Activated CD4-positive, alpha-beta T cell treated with anti-CD3 and anti-CD28 coated beads, Interleukin-2, amount 10 ng/mL, durations not matched to agents 7 days and 5 days (primary cell): ENCODE measurements around the gene ACYP2. TPM values are rescaled to one million over a fixed set of nuclear protein-coding genes. Genes with fewer than 3 reads are reported as not detected.

Source experiments
- CTCF ChIA-PET: fragments of 350-600 bp; sonication (Branson Sonifier 250); formaldehyde crosslinking; loops from one replicate; lab custom pipeline; 2021; ENCODE audit warnings: antibody characterized with exemption; lab: Charles Lee
- POLR2A ChIA-PET: fragments of 350-600 bp; sonication (Branson Sonifier 250); formaldehyde crosslinking; loops from one replicate; lab custom pipeline; 2021; ENCODE audit warnings: antibody characterized with exemption; lab: Charles Lee
- DNase-seq: peaks from one replicate; pipeline ENCODE4 v3.0.0-alpha.2; 2020
- H3K27ac Mint-ChIP-seq: one replicate; pipeline ENCODE4 v1.8.0; 2021; ENCODE audit warnings: mild to moderate bottlenecking, moderate library complexity, mixed read lengths
- H3K27me3 Mint-ChIP-seq: one replicate; pipeline ENCODE4 v1.8.0; 2021; ENCODE audit warnings: mixed read lengths
- H3K36me3 Mint-ChIP-seq: one replicate; pipeline ENCODE4 v1.8.0; 2021; ENCODE audit warnings: low read depth, mixed read lengths
- H3K4me1 Mint-ChIP-seq: one replicate; pipeline ENCODE4 v1.8.0; 2021; ENCODE audit warnings: mixed read lengths
- H3K4me3 Mint-ChIP-seq: one replicate; pipeline ENCODE4 v1.8.0; 2021; ENCODE audit warnings: mild to moderate bottlenecking, moderate library complexity, mixed read lengths
- H3K9me3 Mint-ChIP-seq: one replicate; pipeline ENCODE4 v1.8.0; 2021; ENCODE audit warnings: mixed read lengths
- total RNA-seq, 2 experiments: library from RNA; stranded (reverse); gene quantifications; one replicate each; pipeline ENCODE4 v1.2.3, GENCODE V29; 2021

The ACYP2 gene
- total RNA-seq, 2 experiments from 2014 or later: 12.9 to 13.1 TPM

- ChIA-PET CTCF (no interaction called here), POLR2A (no interaction called here)
- no peak for DNase-seq
- Mint-ChIP-seq H3K36me3 (no peaks in the 10 kb centered on the region), H3K27me3 (no peaks in the 10 kb centered on the region), H3K4me3 (no peak overlapping the region), H3K27ac (no peak overlapping the region), H3K4me1 (no peaks in the 10 kb centered on the region), H3K9me3 (peaks cover 12% of the 10 kb centered on the region)
Measured at GRCh38 chr2:54212456-54212855, 97.0 kb downstream of the ACYP2 start.

GRCh38 chr2:54213082-54213481, 97.7 kb downstream of the ACYP2 start:
- Mint-ChIP-seq H3K36me3 (no peaks in the 10 kb centered on the region), H3K4me3 (no peak overlapping the region), H3K4me1 (no peaks in the 10 kb centered on the region), H3K9me3 (peaks cover 12% of the 10 kb centered on the region), H3K27me3 (no peaks in the 10 kb centered on the region), H3K27ac (no peak overlapping the region)
- ChIA-PET CTCF (no interaction called here), POLR2A (no interaction called here)
- DNase-seq: no peak

- CTCF ChIA-PET: no interaction called here
- POLR2A ChIA-PET: no interaction called here
- peaks cover 7% of the 10 kb centered on the region for H3K4me1 Mint-ChIP-seq
Measured at GRCh38 chr2:54224997-54225396, 109.6 kb downstream of the ACYP2 start.

GRCh38 chr2:54226260-54226659, 110.8 kb downstream of the ACYP2 start:
- no peaks in the 10 kb centered on the region for H3K27me3 Mint-ChIP-seq
- DNase-seq: no peak
- POLR2A ChIA-PET: no interaction called here
- H3K4me3 Mint-ChIP-seq: no peak overlapping the region
- no peaks in the 10 kb centered on the region for H3K9me3 Mint-ChIP-seq
- no peak overlapping the region for H3K27ac Mint-ChIP-seq
- CTCF ChIA-PET: no interaction called here
- H3K4me1 Mint-ChIP-seq: peaks cover 7% of the 10 kb centered on the region
- peaks cover 1% of the 10 kb centered on the region for H3K36me3 Mint-ChIP-seq

More at GRCh38 chr2:54224997-54225396, 109.6 kb downstream of the ACYP2 start:
- no peak for DNase-seq
- H3K27me3 Mint-ChIP-seq: no peaks in the 10 kb centered on the region
- H3K36me3 Mint-ChIP-seq: no peaks in the 10 kb centered on the region
- no peak overlapping the region for H3K4me3 Mint-ChIP-seq
- no peaks in the 10 kb centered on the region for H3K9me3 Mint-ChIP-seq
- no peak overlapping the region for H3K27ac Mint-ChIP-seq

- peaks cover 7% of the 10 kb centered on the region for H3K4me1 Mint-ChIP-seq
- peaks cover 6% of the 10 kb centered on the region for H3K9me3 Mint-ChIP-seq
- H3K4me3 Mint-ChIP-seq: no peak overlapping the region
- CTCF ChIA-PET: no interaction called here
- H3K27ac Mint-ChIP-seq: no peak overlapping the region
- no peak for DNase-seq
- POLR2A ChIA-PET: no interaction called here
- peaks cover 1% of the 10 kb centered on the region for H3K36me3 Mint-ChIP-seq
- H3K27me3 Mint-ChIP-seq: no peaks in the 10 kb centered on the region
Measured at GRCh38 chr2:54227798-54228197, 112.4 kb downstream of the ACYP2 start.

GRCh38 chr2:54228945-54229344, 113.5 kb downstream of the ACYP2 start:
- Mint-ChIP-seq H3K9me3 (peaks cover 6% of the 10 kb centered on the region), H3K4me1 (peaks cover 7% of the 10 kb centered on the region), H3K27ac (no peak overlapping the region), H3K4me3 (no peak overlapping the region), H3K27me3 (no peaks in the 10 kb centered on the region), H3K36me3 (peaks cover 1% of the 10 kb centered on the region)
- ChIA-PET POLR2A (no interaction called here), CTCF (no interaction called here)
- no peak for DNase-seq

GRCh38 chr2:54233832-54234649, 118.6 kb downstream of the ACYP2 start:
- ChIA-PET POLR2A (no interaction called here), CTCF (interaction anchor here (0.6 kb wide), 1 partner anchor 491 kb away, joined by 3 read pairs; no protein-coding TSS in a partner anchor)
- Mint-ChIP-seq H3K27me3 (no peaks in the 10 kb centered on the region), H3K27ac (no peak overlapping the region), H3K9me3 (peaks cover 17% of the 10 kb centered on the region), H3K4me1 (peaks cover under 1% of the 10 kb centered on the region), H3K4me3 (no peak overlapping the region), H3K36me3 (peaks cover 1% of the 10 kb centered on the region)
- no peak for DNase-seq

- ChIA-PET CTCF (no interaction called here), POLR2A (no interaction called here)
- no peak overlapping the region for H3K27ac Mint-ChIP-seq
- H3K36me3 Mint-ChIP-seq: no peaks in the 10 kb centered on the region
- H3K4me3 Mint-ChIP-seq: no peak overlapping the region
- DNase-seq: no peak
- H3K4me1 Mint-ChIP-seq: no peaks in the 10 kb centered on the region
- H3K27me3 Mint-ChIP-seq: no peaks in the 10 kb centered on the region
- peaks cover 13% of the 10 kb centered on the region for H3K9me3 Mint-ChIP-seq
Measured at GRCh38 chr2:54237428-54237827, 122.0 kb downstream of the ACYP2 start.

- CTCF ChIA-PET: interaction anchor here (1.1 kb wide), 1 partner anchor 10 kb away, joined by 3 read pairs; no protein-coding TSS in a partner anchor
- Mint-ChIP-seq H3K4me3 (no peak overlapping the region), H3K36me3 (no peaks in the 10 kb centered on the region), H3K27me3 (no peaks in the 10 kb centered on the region), H3K4me1 (no peaks in the 10 kb centered on the region), H3K9me3 (peaks cover 7% of the 10 kb centered on the region), H3K27ac (no peak overlapping the region)
- no peak for DNase-seq
- POLR2A ChIA-PET: no interaction called here
Measured at GRCh38 chr2:54239427-54239826, 124.0 kb downstream of the ACYP2 start.

- H3K36me3 Mint-ChIP-seq: no peaks in the 10 kb centered on the region
- no peak for DNase-seq
- peaks cover 5% of the 10 kb centered on the region for H3K9me3 Mint-ChIP-seq
- H3K27me3 Mint-ChIP-seq: no peaks in the 10 kb centered on the region
- CTCF ChIA-PET: interaction anchor here (1.1 kb wide), 1 partner anchor 11 kb away, joined by 3 read pairs; no protein-coding TSS in a partner anchor
- POLR2A ChIA-PET: no interaction called here
- no peaks in the 10 kb centered on the region for H3K4me1 Mint-ChIP-seq
- no peak overlapping the region for H3K27ac Mint-ChIP-seq
- no peak overlapping the region for H3K4me3 Mint-ChIP-seq
Measured at GRCh38 chr2:54240515-54241469, 125.4 kb downstream of the ACYP2 start.

- Mint-ChIP-seq H3K9me3 (no peaks in the 10 kb centered on the region), H3K4me3 (no peak overlapping the region), H3K27ac (no peak overlapping the region), H3K4me1 (no peaks in the 10 kb centered on the region), H3K27me3 (no peaks in the 10 kb centered on the region), H3K36me3 (no peaks in the 10 kb centered on the region)
- POLR2A ChIA-PET: no interaction called here
- CTCF ChIA-PET: no interaction called here
- no peak for DNase-seq
Measured at GRCh38 chr2:54247115-54247514, 131.7 kb downstream of the ACYP2 start.

GRCh38 chr2:54249629-54250028, 134.2 kb downstream of the ACYP2 start:
- CTCF ChIA-PET: no interaction called here
- H3K27ac Mint-ChIP-seq: no peak overlapping the region
- no peaks in the 10 kb centered on the region for H3K9me3 Mint-ChIP-seq
- H3K36me3 Mint-ChIP-seq: no peaks in the 10 kb centered on the region
- POLR2A ChIA-PET: no interaction called here
- H3K27me3 Mint-ChIP-seq: no peaks in the 10 kb centered on the region
- no peak for DNase-seq
- H3K4me1 Mint-ChIP-seq: no peaks in the 10 kb centered on the region
- H3K4me3 Mint-ChIP-seq: no peak overlapping the region

GRCh38 chr2:54254180-54254579, 138.8 kb downstream of the ACYP2 start:
- Mint-ChIP-seq H3K27me3 (no peaks in the 10 kb centered on the region), H3K36me3 (no peaks in the 10 kb centered on the region), H3K9me3 (peaks cover 6% of the 10 kb centered on the region), H3K4me1 (no peaks in the 10 kb centered on the region), H3K27ac (no peak overlapping the region), H3K4me3 (no peak overlapping the region)
- CTCF ChIA-PET: no interaction called here
- POLR2A ChIA-PET: no interaction called here
- no peak for DNase-seq
